Measurements from ENCODE around the gene ESPNL.
A peak's percentile ranks its signal among the peaks of the same experiment; 100 is the strongest.
"Not testable (repeated sequence)": the region's sequence is repeated elsewhere in the genome, so short reads cannot be mapped to it uniquely, and the experiment has no call there.

Gene ESPNL, protein sequence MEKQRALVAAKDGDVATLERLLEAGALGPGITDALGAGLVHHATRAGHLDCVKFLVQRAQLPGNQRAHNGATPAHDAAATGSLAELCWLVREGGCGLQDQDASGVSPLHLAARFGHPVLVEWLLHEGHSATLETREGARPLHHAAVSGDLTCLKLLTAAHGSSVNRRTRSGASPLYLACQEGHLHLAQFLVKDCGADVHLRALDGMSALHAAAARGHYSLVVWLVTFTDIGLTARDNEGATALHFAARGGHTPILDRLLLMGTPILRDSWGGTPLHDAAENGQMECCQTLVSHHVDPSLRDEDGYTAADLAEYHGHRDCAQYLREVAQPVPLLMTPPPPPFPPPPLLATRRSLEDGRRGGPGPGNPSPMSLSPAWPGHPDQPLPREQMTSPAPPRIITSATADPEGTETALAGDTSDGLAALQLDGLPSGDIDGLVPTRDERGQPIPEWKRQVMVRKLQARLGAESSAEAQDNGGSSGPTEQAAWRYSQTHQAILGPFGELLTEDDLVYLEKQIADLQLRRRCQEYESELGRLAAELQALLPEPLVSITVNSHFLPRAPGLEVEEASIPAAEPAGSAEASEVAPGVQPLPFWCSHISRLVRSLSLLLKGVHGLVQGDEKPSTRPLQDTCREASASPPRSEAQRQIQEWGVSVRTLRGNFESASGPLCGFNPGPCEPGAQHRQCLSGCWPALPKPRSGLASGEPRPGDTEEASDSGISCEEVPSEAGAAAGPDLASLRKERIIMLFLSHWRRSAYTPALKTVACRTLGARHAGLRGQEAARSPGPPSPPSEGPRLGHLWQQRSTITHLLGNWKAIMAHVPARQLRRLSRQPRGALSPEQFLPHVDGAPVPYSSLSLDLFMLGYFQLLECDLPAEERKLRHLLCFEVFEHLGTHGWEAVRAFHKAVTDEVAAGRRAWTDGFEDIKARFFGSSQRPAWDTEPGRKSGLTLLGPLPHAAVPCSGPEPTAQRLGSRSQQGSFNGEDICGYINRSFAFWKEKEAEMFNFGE

DNA sequence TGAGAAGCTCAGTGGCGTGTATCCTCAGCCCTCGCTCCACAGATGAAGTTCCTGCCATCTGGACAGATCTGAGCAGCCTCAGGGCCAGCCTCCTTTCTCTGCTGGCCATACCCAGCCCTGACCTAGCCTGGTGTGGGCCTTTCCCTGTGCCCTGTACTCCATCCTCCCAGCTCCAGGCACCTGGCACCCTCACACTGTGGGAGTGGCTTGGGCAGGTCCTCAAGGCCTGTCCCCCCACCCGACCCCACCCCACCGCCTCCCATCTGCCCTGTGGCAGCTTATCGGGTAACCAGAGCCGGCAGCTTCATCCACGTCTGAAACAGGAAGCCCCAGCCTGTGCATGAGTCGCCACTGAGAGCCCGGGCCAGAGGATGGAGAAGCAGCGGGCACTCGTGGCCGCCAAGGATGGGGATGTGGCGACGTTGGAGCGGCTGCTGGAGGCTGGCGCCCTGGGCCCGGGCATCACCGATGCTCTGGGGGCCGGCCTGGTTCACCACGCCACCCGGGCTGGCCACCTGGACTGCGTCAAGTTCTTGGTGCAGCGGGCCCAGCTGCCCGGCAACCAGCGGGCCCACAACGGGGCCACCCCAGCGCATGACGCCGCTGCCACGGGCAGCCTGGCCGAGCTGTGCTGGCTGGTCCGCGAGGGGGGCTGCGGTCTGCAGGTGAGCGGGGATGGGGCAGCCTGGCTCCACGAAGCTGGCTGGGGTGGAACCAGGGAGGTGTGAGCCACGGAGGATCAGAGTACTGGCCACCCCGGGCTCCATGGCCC lies at the start of gene ESPNL:
ESPNL (plus strand) TSS at position 292 of the 772 bp plus-strand sequence; CDS start at position 372, 80 bp downstream.
- Mint-ChIP-seq H3K4me3 (no peak within 1 kb of the TSS), H3K27me3 (no peaks in the 10 kb centered on the region), H3K27ac (peak within 1 kb of the TSS in 1 of 2 donors; percentile 78), H3K9me3 (no peaks in the 10 kb centered on the region), H3K4me1 (peaks cover 19% of the 10 kb centered on the region)
- no peak for DNase-seq
- no peak for ATAC-seq

DNA sequence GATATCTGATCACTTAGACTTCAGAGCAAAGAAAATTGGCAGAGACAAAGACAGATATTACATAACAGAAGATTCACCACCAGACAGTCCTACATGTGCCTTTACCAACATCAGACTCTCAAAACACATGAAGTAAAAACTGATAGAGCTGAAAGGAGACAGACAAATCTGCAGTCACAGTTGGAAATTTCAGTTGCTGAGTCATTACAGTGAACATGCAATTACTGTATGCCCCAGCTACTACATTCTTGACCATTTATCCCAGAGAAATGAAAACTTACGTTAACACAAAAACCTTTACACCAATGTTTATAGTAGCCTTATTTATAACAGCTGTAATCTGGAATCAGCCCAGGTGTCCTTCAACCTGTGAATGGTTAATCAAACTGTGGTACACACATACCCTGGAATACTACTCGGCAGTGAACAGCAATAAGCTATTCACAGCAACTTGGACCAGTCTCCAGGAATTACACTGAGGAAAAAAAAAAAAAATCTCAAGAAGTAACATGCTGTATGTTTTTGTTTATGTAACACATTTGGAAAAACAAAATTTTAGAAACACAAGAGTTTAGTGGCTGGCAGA lies 46.9 kb upstream of the ESPNL start:
- Mint-ChIP-seq H3K27ac (peak overlapping the region in 1 of 2 donors; percentile 50), H3K4me1 (peaks cover 8% of the 10 kb centered on the region), H3K9me3 (no peaks in the 10 kb centered on the region), H3K27me3 (peaks cover 38% of the 10 kb centered on the region), H3K4me3 (no peak overlapping the region)
- no peak for ATAC-seq
- no peak for DNase-seq

- peaks cover 22% of the 10 kb centered on the region for H3K4me1 Mint-ChIP-seq
- no peak overlapping the region for H3K27ac Mint-ChIP-seq
- peaks cover 38% of the 10 kb centered on the region for H3K27me3 Mint-ChIP-seq
- no peak for DNase-seq
- H3K9me3 Mint-ChIP-seq, result peaks cover 0 to 4% of the 10 kb centered on the region in 2 donors
- ATAC-seq, result no peak
- H3K4me3 Mint-ChIP-seq, result no peak overlapping the region
These were observed 44.3 kb upstream of the ESPNL start for GRCh38 chr2:238055841-238056240.

DNA sequence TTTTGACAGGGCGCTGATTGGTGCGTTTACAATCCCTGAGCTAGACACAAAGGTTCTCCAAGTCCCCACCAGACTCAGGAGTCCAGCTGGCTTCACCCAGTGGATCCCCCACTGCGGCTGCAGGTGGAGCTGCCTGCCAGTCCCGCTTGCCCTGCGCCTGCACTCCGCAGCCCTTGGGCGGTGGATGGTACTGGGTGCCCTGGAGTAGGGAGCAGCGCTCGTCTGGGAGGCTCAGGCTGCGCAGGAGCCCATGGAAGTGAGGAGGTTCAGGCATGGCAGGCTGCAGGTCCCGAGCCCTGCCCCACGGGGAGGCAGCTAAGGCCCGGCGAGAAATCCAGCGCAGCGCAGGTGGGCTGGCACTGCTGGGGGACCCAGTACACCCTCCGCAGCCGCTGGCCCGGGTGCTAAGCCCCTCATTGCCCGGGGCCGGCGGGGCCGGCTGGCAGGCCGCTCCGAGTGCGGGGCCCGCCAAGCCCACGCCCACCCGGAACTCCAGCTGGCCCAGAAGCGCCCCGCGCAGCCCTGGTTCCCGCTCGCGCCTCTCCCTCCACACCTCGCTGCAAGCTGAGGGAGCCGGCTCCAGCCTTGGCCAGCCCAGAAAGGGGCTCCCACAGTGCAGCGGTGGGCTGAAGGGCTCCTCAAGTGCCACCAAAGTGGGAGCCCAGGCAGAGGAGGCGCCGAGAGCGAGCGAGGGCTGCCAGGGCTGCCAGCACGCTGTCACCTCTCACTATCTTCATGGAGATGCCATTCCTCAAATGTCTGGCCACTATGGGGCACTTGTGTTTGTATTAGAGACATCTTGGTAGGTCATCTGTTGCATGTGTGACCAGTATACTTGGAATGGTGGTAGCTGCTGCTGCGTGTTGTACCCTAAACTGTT lies 42.2 kb upstream of the ESPNL start:
- not testable (repeated sequence) for H3K9me3 Mint-ChIP-seq, H3K27ac Mint-ChIP-seq, DNase-seq, ATAC-seq
- H3K4me3 Mint-ChIP-seq, result peak overlapping the region in 1 of 2 donors; percentile 72
- peaks cover 40% of the 10 kb centered on the region for H3K4me1 Mint-ChIP-seq
- H3K27me3 Mint-ChIP-seq, result peaks cover 32% of the 10 kb centered on the region

- H3K4me3 Mint-ChIP-seq, result peak overlapping the region; percentile 92 to 99
- ATAC-seq (no peak), DNase-seq (no peak)
- H3K27me3 Mint-ChIP-seq, result peaks cover 21% of the 10 kb centered on the region
- H3K27ac Mint-ChIP-seq, result peak overlapping the region in 1 of 2 donors; percentile 94
- peaks cover 55% of the 10 kb centered on the region for H3K4me1 Mint-ChIP-seq
- H3K9me3 Mint-ChIP-seq, result peaks cover 0 to 4% of the 10 kb centered on the region in 2 donors
These were observed 40.6 kb upstream of the ESPNL start for GRCh38 chr2:238059505-238059904.

- peaks cover 61% of the 10 kb centered on the region for H3K4me1 Mint-ChIP-seq
- peaks cover 0 to 4% of the 10 kb centered on the region in 2 donors for H3K9me3 Mint-ChIP-seq
- peak overlapping the region; percentile 94 to 97 for H3K27ac Mint-ChIP-seq
- H3K27me3 Mint-ChIP-seq, result peaks cover 21% of the 10 kb centered on the region
- DNase-seq (no peak), ATAC-seq (no peak)
- H3K4me3 Mint-ChIP-seq, result peak overlapping the region; percentile 92 to 99
These were observed 40.0 kb upstream of the ESPNL start for GRCh38 chr2:238060096-238060541.

DNA sequence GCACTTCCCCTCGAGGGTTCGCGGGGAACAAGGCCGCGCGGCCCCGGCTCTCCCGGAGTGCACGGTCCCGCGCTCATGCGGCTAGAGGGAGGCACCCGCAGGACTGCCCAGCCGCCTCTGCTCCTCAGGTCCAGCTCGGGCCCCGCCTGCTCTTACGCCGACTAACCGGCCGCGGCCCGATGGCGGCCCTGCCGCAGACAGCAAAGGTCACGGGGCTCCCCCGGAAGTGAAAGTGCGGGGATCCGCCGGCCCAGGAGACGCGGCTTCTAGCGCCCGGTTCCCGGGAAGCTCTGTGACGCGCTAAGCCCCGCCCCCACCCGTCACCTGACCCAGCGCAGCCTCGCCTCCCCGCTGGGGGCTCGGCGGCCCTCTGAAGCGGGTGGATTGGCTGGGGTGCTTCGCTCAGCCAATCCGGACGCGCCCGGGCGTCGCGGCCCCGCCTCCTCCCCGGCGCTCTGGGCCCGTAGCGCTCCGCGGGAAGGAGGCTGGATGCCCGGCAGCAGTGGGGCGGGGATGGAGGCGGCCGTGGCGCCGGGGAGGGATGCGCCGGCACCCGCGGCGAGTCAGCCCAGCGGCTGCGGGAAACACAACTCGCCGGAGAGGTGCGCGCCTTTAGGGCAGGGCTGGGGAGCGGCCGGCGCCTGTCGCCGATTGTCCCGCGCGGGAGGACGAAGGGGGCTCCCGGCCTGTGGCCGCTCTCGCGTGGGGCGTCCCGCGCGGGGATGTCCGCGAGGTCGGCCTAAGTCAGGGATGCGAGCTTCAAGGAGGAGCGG lies 39.4 kb upstream of the ESPNL start, which contains the start of gene SCLY:
SCLY (plus strand) TSS at position 460 of the 773 bp plus-strand sequence; CDS start at position 514, 54 bp downstream.
- Mint-ChIP-seq H3K27me3 (peaks cover 20% of the 10 kb centered on the region), H3K27ac (peak within 1 kb of the TSS; percentile 94 to 97), H3K4me3 (peak within 1 kb of the TSS; percentile 92 to 99), H3K4me1 (peaks cover 64% of the 10 kb centered on the region), H3K9me3 (peaks cover 0 to 4% of the 10 kb centered on the region in 2 donors)
- peak; percentile 98 for ATAC-seq
- DNase-seq, result peak; percentile 93 to 96

DNA sequence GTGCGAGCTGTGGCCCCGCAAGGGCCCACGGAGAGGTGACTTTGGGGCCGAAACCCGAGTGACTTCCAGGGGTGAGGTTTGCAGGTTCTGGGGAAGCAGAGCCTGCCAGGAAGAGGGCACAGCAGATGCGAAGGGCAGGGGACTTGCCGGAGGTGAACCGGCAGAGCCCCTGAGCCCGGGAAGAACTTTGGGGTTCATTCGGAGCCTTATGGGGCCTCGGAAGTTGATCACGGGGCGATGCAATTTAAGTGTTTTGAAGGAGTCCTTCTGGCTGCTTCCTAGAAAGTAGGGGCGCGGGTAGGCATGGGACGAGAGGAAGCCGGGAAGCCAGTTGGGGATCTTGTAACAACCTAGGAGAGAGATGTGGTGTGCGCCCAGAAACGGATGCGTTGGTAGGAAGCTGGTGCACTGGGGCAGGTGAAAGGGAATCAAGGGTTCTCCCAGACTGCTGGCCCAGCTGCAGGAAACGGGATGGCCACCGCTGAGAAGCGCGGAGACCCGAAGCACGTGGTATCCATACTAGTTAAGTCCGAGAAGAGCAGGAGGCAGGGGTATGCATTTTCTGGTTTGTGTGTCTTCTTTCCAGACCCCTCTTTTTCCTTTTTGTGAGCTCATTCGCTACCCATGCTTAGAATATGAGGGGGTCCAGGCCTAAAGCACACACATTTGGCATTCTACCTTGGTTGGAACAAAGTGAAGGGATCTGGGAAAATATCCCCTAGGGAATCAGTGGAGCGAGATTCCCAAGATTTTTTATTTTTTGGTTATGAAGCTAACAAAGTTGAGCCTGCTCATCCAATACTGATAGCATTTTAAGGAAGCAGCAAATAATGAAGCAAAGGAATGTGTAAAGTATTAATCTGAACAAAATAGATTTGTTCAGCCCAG lies 38.6 kb upstream of the ESPNL start:
- Mint-ChIP-seq H3K27me3 (peaks cover 12% of the 10 kb centered on the region), H3K4me1 (peaks cover 72% of the 10 kb centered on the region), H3K27ac (peak overlapping the region; percentile 89 to 97), H3K4me3 (peak overlapping the region; percentile 92 to 99), H3K9me3 (peaks cover 6 to 8% of the 10 kb centered on the region in 2 donors)
- DNase-seq, result no peak
- peak; percentile 25 for ATAC-seq

DNA sequence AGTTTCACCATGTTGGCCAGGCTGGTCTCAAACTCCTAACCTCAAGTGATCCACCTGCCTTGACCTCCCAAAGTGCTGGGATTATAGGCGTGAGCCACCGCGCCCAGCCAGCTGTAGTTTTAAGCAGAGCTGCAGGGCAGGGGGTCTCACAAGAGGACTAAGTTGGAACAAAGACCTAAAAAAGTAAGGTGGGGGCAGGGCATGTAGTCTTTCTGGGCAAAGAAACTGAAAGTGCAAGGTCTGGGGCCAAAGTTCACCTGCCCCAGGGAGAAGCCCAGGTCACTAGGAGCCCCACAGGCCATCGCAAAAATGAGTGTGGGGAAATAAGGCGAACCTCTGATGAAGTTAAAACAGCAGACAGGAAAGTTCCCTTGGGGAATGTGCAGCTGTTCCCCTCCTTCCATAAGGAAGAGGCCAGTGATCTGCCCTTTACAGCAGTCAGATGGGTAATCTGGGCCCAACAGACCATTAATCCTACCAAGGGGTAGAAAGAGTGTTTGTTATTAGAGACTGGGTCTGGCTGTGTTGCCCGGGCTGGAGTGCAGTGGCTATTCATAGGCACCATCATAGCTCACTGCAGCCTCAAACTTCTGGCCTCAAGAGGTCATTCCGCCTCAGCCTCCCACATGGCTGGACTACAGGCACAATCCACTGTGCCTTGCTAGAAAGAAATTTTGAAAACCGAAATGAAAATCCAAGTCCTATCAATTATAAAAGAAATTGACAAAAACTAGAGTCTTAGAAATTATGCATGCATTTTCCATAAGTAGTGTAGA lies 36.5 kb upstream of the ESPNL start:
- no peak for ATAC-seq
- Mint-ChIP-seq H3K27me3 (no peaks in the 10 kb centered on the region), H3K4me1 (peaks cover 84% of the 10 kb centered on the region), H3K4me3 (peak overlapping the region; percentile 92 to 99), H3K27ac (peak overlapping the region in 1 of 2 donors; percentile 75), H3K9me3 (peaks cover 21 to 23% of the 10 kb centered on the region in 2 donors)
- DNase-seq, result no peak

DNA sequence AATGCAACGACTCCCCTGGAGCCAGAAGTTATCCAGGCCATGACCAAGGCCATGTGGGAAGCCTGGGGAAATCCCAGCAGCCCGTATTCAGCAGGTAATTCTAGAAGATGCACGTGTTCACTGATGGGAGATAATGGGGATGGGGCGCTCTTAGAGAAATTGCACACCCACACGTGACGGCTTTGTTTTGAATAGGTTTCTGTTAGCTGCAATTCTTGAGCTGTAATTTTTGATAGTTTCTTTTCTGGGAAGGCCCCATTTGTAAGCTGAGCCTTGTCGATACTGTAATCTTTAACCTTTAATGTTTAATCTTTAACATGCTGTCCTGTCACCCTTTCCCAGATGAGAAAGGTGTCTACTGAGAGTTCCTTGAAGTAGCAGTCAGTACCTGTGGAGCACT lies 35.8 kb upstream of the ESPNL start:
- Mint-ChIP-seq H3K4me3 (peak overlapping the region in 1 of 2 donors; percentile 48), H3K4me1 (peaks cover 86% of the 10 kb centered on the region), H3K27ac (no peak overlapping the region), H3K9me3 (peaks cover 21 to 23% of the 10 kb centered on the region in 2 donors), H3K27me3 (no peaks in the 10 kb centered on the region)
- ATAC-seq, result no peak
- no peak for DNase-seq

DNA sequence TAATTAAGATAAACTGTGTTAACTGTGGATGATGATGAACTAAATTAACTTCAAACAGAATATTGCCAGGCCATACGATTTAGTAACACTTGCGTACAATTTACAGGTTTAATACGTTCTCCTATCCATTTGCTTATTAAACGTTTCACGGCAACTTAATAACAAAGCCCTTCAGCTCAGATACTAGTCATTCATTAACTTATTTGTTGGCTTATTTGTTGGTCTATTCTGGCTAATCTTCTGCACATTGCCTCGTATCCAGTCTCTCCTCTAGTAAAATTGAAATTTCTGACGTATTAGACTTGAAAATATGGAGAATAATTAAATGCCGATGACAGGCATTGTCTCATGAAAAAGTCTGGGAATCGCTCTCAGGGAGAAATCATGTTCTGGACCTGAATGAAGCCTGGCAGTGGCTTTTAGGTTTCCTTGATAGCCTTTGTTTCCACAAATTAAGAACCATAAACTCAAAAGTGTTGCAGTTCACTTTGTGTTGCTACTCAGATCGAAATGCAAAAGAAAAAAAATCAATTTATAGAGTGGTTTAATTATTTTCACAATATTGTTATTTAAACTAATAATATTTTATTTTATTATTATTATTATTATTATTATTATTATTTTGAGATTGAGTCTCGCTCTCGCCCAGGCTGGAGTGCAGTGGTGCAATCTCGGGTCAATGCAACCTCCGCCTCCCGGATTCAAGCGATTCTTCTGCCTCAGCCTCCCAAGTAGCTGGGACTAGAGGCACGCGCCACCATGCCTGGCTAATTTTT lies 34.9 kb upstream of the ESPNL start:
- Mint-ChIP-seq H3K9me3 (peaks cover 17 to 23% of the 10 kb centered on the region in 2 donors), H3K4me3 (no peak overlapping the region), H3K4me1 (peaks cover 85% of the 10 kb centered on the region), H3K27ac (no peak overlapping the region), H3K27me3 (no peaks in the 10 kb centered on the region)
- DNase-seq, result no peak
- ATAC-seq, result no peak
